ENCODE measurements around the gene PBX3. TPM values are rescaled to one million over a fixed set of nuclear protein-coding genes. Genes with fewer than 3 reads are reported as not detected.
A peak's percentile ranks its signal among the peaks of the same experiment; 100 is the strongest.

The PBX3 gene
- total RNA-seq, 4 donors from 2014 or later = 25.7 to 71.5 (median 45.1) TPM

DNA sequence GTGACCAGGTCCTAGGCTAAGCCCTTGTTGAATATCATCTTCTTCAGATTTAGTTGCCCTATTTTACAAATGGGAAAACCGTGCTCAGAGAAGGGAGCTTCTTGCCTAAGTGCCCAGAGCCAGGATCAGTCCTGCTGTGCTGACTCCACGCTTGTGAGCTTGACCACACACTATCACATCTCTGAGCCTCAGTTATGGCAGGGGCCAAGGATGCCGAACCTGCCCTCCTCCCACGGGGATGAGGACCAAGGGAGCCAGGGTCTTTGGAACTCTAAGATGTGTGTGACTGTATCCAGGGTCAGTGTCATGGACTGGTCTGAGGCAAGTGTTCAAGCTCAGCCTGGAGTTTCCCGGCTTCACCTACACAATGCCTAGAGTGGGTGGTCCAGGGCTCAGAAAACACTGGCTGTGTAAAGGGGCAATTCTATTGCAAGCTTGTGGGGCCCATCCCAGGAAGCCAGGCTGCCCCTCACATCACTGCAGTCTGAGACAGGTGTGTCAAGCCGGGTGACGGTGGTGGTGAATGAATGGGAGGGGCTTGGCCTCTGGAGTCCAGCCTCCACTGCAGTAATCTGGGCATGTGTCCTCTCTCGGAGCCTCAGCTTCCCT, 235.7 kb downstream of the PBX3 start:
- peak in 1 of 2 donors; percentile 56 for DNase-seq (ENCODE audit: low spot score in 2 of 2)
- H3K9me3 ChIP-seq = peaks cover 9% of the 10 kb centered on the region
- TF ChIP-seq, protein P1, sequence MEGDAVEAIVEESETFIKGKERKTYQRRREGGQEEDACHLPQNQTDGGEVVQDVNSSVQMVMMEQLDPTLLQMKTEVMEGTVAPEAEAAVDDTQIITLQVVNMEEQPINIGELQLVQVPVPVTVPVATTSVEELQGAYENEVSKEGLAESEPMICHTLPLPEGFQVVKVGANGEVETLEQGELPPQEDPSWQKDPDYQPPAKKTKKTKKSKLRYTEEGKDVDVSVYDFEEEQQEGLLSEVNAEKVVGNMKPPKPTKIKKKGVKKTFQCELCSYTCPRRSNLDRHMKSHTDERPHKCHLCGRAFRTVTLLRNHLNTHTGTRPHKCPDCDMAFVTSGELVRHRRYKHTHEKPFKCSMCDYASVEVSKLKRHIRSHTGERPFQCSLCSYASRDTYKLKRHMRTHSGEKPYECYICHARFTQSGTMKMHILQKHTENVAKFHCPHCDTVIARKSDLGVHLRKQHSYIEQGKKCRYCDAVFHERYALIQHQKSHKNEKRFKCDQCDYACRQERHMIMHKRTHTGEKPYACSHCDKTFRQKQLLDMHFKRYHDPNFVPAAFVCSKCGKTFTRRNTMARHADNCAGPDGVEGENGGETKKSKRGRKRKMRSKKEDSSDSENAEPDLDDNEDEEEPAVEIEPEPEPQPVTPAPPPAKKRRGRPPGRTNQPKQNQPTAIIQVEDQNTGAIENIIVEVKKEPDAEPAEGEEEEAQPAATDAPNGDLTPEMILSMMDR (IDR thresholded peaks at IDR 0.05) = no peak
- TF ChIP-seq POLR2A (IDR thresholded peaks at IDR 0.05) = no peak
- no peak for TF ChIP-seq POLR2AphosphoS5 (IDR thresholded peaks at IDR 0.05)
- no peak for TF ChIP-seq EP300 (IDR thresholded peaks at IDR 0.05)
- no peak overlapping the region for H3K27ac ChIP-seq
- no peaks in the 10 kb centered on the region for H3K27me3 ChIP-seq
- 83% methylated on average over 5 of the region's 8 CpGs for WGBS
- H3K36me3 ChIP-seq = no peaks in the 10 kb centered on the region
- H3K4me1 ChIP-seq = no peaks in the 10 kb centered on the region
- H3K4me3 ChIP-seq = no peak overlapping the region

DNA sequence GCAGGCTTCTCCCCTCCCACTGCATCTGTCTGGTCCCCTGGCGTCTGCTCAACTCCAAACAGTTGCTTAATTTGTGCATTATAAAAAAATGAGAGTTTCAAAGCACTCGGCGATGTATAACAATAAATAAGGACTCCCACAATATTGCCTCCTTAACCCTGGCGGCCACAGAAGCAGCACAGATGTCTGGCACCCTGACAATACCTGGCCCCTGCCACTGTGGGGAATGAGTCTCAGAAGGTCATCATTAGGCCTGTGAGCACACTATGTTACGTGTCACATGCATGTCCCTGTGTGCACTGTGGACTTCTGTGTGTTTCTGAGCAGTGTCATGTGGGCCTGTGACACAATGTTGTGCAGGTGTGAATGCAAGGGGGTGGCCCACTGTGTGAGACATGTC, 236.5 kb downstream of the PBX3 start:
- Histone ChIP-seq H3K36me3 (no peaks in the 10 kb centered on the region), H3K27me3 (no peaks in the 10 kb centered on the region), H3K9me3 (peaks cover 9% of the 10 kb centered on the region), H3K4me3 (no peak overlapping the region), H3K27ac (no peak overlapping the region), H3K4me1 (no peaks in the 10 kb centered on the region)
- peak in 1 of 2 donors; percentile 44 for DNase-seq (ENCODE audit: low spot score in 2 of 2)
- 67% methylated on average over 5 of the region's 5 CpGs for WGBS
- TF ChIP-seq, protein P1 (IDR thresholded peaks at IDR 0.05) = no peak
- no peak for TF ChIP-seq EP300 (IDR thresholded peaks at IDR 0.05)
- TF ChIP-seq POLR2A (IDR thresholded peaks at IDR 0.05) = no peak
- no peak for TF ChIP-seq POLR2AphosphoS5 (IDR thresholded peaks at IDR 0.05)

DNA sequence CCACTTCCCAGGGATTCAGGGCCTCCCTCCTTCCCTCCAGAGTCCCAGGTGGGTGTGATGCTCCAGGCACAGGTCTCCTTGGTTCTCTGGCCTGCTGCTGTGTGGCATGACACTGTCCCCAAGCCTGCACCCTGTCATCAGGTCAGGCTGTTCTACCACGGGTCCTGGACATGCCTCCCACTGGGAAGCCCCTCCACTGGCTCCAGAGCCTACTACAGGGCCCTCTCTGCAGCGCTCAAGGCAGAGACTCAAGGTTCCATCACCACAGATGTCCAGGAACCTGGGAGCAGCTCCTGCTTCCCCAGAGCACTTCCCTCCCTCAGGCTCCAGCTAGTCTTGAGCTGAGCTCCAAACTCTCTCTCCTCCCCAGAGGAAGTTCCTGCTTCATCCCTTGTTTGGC, 237.3 kb downstream of the PBX3 start:
- DNase-seq (ENCODE audit: low spot score in 2 of 2) = peak; percentile 25 to 32
- no peak overlapping the region for H3K27ac ChIP-seq
- no peaks in the 10 kb centered on the region for H3K27me3 ChIP-seq
- H3K9me3 ChIP-seq = peaks cover 9% of the 10 kb centered on the region
- WGBS = 60% methylated on average over 1 of the region's 2 CpGs
- TF ChIP-seq, protein P1 (IDR thresholded peaks at IDR 0.05) = no peak
- TF ChIP-seq POLR2AphosphoS5 (IDR thresholded peaks at IDR 0.05) (no peak), EP300 (IDR thresholded peaks at IDR 0.05) (no peak), POLR2A (IDR thresholded peaks at IDR 0.05) (no peak)
- no peak overlapping the region for H3K4me3 ChIP-seq
- H3K36me3 ChIP-seq = no peaks in the 10 kb centered on the region
- H3K4me1 ChIP-seq = no peaks in the 10 kb centered on the region

DNA sequence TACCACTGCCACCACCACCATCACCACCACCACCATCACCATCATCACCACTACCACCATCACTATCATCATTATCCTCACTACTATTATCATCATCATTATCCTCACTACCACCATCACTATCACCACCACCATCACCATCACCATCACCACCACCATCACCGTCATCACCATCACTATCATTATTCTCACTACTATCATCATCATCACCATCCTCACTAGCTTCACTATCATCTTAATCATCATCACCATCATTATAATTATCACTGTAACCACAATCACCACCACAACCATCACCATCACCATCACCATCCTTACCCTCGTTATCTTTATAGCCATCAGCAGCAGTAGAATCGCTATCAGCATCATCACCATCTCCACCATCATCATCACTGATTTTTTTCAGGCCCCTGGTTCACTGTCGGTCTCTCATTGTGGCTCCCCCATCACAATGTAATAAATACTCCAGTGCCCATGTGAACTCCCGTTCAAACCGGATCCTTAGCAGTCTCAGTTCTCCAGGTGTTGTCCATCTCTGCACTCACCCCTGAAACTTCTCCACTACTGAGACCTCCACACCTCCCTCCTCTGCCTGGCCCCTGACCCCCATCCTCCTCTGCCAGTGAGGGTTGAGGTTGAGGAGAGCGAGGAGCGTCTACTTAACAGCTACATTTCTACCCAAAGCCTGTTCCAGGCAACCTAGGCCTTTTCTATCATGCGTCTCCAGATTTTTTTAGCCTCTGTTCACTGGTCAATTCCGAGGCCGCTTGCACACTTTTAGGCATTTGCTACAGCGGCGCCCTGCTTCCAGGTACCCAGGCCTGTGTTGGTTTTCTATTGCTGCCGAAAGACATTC, 238.2 kb downstream of the PBX3 start:
- Histone ChIP-seq H3K27ac (no peak overlapping the region), H3K27me3 (no peaks in the 10 kb centered on the region), H3K9me3 (peaks cover under 1% of the 10 kb centered on the region), H3K4me1 (no peaks in the 10 kb centered on the region), H3K36me3 (no peaks in the 10 kb centered on the region), H3K4me3 (no peak overlapping the region)
- WGBS = 90% methylated on average over 14 of the region's 14 CpGs
- peak in 1 of 2 donors; percentile 41 for DNase-seq (ENCODE audit: low spot score in 2 of 2)
- TF ChIP-seq EP300 (IDR thresholded peaks at IDR 0.05) (no peak), POLR2AphosphoS5 (IDR thresholded peaks at IDR 0.05) (no peak), POLR2A (IDR thresholded peaks at IDR 0.05) (no peak)
- TF ChIP-seq, protein P1 (IDR thresholded peaks at IDR 0.05) = no peak

DNA sequence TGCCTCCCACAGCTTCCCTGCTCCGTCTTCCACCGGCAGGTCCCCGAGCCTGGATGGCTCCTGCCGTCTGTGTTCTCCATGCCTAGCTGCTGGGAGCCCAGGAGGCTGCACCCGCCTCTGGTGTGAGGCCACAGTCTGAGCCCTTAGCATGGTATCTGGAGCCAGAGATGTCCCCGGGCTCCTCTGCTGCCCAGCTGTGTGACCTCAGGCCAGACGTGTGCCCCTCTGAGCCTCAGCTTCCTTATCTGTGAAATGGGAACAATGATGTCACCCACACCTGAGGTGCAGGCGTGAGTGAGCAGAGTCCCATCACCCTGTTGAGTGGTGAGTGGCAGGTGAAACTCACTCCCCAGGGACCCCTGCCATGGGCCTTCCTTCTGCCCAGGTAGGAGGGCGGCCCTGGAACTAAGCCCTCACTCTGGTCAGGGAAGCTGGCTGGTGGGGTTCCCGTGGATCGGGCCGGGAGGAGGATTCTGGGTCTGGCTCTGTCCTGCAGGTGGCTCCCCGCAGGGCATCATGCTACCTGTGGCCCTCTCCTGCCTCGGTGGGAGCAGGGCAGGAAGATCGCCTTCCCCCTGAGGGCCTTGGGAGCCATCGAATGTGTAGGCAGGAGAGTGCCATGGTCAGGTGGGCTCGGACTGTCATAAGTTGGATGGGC, 239.0 kb downstream of the PBX3 start:
- no peak overlapping the region for H3K27ac ChIP-seq
- no peaks in the 10 kb centered on the region for H3K4me1 ChIP-seq
- no peaks in the 10 kb centered on the region for H3K36me3 ChIP-seq
- no peaks in the 10 kb centered on the region for H3K9me3 ChIP-seq
- H3K4me3 ChIP-seq = no peak overlapping the region
- DNase-seq (ENCODE audit: low spot score in 2 of 2) = peak; percentile 26 to 54
- WGBS = 92% methylated on average over 7 of the region's 17 CpGs
- no peaks in the 10 kb centered on the region for H3K27me3 ChIP-seq
- TF ChIP-seq POLR2A (IDR thresholded peaks at IDR 0.05) = no peak
- TF ChIP-seq EP300 (IDR thresholded peaks at IDR 0.05) = no peak
- TF ChIP-seq, protein P1 (IDR thresholded peaks at IDR 0.05) = no peak
- TF ChIP-seq POLR2AphosphoS5 (IDR thresholded peaks at IDR 0.05) = no peak

All from suprapubic skin (tissue), 4 donors.